ENCODE results near the gene GHRHR.

The GHRHR gene

DNA sequence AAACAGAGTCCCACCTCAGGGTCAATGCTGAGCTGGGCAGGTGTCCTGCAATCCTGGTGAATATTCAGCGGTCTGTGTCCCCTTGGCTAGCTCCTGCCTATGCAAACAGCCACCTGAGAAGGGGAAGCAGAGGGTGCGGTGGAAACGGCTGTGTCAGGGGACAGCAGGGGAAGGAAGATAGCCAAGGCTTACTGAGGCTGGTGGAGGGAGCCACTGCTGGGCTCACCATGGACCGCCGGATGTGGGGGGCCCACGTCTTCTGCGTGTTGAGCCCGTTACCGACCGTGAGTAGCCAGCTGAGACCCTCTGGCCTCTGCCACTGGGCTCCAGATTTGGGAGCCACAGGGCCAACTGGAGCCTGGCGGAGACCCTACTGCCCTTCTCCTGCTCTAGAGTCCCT lies at the start of gene GHRHR:
GHRHR (plus strand) TSS at position 112 of the 400 bp plus-strand sequence; CDS start at position 228, 116 bp downstream.
- no peaks in the 10 kb centered on the region for H3K36me3 Mint-ChIP-seq
- DNase-seq (no peak), ATAC-seq (replicated peaks) (peak in 1 of 2 donors; percentile 17)
- H3K4me3 Mint-ChIP-seq = no peak within 1 kb of the TSS
- H3K4me1 Mint-ChIP-seq = peaks cover 6 to 11% of the 10 kb centered on the region in 2 donors
- no peak within 1 kb of the TSS for H3K27ac Mint-ChIP-seq
- H3K9me3 Mint-ChIP-seq = no peaks in the 10 kb centered on the region
- H3K27me3 Mint-ChIP-seq = peaks cover 4 to 20% of the 10 kb centered on the region in 2 donors

- peak in 1 of 2 donors; percentile 33 for ATAC-seq (replicated peaks)
- H3K9me3 Mint-ChIP-seq = no peaks in the 10 kb centered on the region
These were observed 49.2 kb upstream of the GHRHR start for GRCh38 chr7:30914596-30914995.

DNA sequence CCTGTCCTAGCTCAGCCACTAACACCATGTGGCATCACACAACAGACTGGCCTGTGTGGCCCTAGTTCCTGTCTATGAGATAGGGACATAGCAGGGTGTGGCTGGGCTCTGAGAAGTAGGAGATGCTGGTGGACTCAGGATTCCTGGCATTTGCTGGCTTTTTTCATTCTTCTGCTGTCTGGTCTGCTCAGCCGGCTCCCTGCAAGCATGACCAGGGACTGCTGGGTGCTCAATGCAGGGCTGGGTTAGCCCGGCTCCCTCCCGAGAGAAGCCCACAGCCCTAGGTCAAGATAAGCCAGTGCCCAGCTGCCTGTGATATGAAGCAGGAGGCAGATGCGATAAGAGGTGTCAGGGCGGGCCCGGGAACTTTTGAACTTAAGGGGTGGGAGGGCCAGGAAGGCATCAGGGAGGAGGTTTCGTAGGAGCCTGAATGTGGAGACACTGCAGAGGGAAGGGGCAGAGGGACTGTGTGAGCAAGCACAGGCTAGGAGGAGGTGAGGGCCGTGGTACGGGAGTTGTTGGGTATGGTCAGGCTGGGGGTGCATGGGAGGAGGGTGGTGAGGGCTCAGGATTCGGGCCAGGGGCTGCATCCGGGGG lies 48.6 kb upstream of the GHRHR start:
- DNase-seq (no peak), ATAC-seq (replicated peaks) (peak in 1 of 2 donors; percentile 16)
- peaks cover 0 to 3% of the 10 kb centered on the region in 2 donors for H3K4me1 Mint-ChIP-seq

More at GRCh38 chr7:30914596-30914995, 49.2 kb upstream of the GHRHR start:
- Mint-ChIP-seq H3K36me3 (no peaks in the 10 kb centered on the region), H3K4me1 (peaks cover 0 to 3% of the 10 kb centered on the region in 2 donors), H3K27me3 (peaks cover 0 to 4% of the 10 kb centered on the region in 2 donors), H3K27ac (peak overlapping the region; percentile 26), H3K4me3 (no peak overlapping the region)
- DNase-seq = no peak

GRCh38 chr7:30915751-30916150 lies 48.0 kb upstream of the GHRHR start:
- Mint-ChIP-seq H3K27ac (no peak overlapping the region), H3K4me3 (no peak overlapping the region), H3K4me1 (peaks cover 0 to under 1% of the 10 kb centered on the region in 2 donors), H3K9me3 (no peaks in the 10 kb centered on the region), H3K36me3 (no peaks in the 10 kb centered on the region), H3K27me3 (peaks cover 0 to under 1% of the 10 kb centered on the region in 2 donors)
- DNase-seq = no peak
- no peak for ATAC-seq (replicated peaks)

More for the DNA sequence above, 48.6 kb upstream of the GHRHR start:
- Mint-ChIP-seq H3K36me3 (no peaks in the 10 kb centered on the region), H3K27ac (no peak overlapping the region), H3K27me3 (peaks cover 0 to 4% of the 10 kb centered on the region in 2 donors), H3K9me3 (no peaks in the 10 kb centered on the region), H3K4me3 (no peak overlapping the region)

GRCh38 chr7:30916255-30916654 lies 47.5 kb upstream of the GHRHR start:
- H3K36me3 Mint-ChIP-seq = no peaks in the 10 kb centered on the region
- no peaks in the 10 kb centered on the region for H3K27me3 Mint-ChIP-seq
- H3K27ac Mint-ChIP-seq = no peak overlapping the region
- no peaks in the 10 kb centered on the region for H3K4me1 Mint-ChIP-seq
- ATAC-seq (replicated peaks) (no peak), DNase-seq (no peak)
- H3K9me3 Mint-ChIP-seq = no peaks in the 10 kb centered on the region
- H3K4me3 Mint-ChIP-seq = no peak overlapping the region

GRCh38 chr7:30916767-30917166 lies 47.0 kb upstream of the GHRHR start:
- Mint-ChIP-seq H3K27me3 (no peaks in the 10 kb centered on the region), H3K27ac (no peak overlapping the region), H3K4me3 (no peak overlapping the region), H3K36me3 (no peaks in the 10 kb centered on the region), H3K9me3 (no peaks in the 10 kb centered on the region), H3K4me1 (no peaks in the 10 kb centered on the region)
- ATAC-seq (replicated peaks) = no peak
- DNase-seq = no peak

- no peaks in the 10 kb centered on the region for H3K27me3 Mint-ChIP-seq
- no peaks in the 10 kb centered on the region for H3K4me1 Mint-ChIP-seq
These were observed 46.4 kb upstream of the GHRHR start for GRCh38 chr7:30917216-30917893.

DNA sequence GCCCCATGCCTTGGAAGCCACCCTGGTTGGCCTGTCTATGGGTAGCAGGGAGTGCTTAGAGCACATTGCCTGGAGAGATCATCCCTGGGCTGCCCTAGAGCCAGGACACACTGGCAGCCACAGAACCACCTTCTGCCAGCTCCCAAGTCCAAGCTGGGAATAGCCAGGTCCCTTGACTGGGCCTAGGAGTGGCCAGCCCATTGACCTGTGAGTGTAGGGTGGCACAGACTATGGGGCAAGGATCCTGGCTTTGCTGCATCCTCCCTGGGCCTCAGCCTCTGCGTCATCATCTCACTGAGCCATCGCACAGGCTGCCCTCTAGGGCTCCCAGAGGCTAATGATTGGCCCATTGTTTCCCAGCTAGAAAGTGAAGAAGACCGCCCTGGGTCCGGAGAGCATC lies 45.1 kb upstream of the GHRHR start:
- Mint-ChIP-seq H3K4me3 (no peak overlapping the region), H3K4me1 (no peaks in the 10 kb centered on the region), H3K27ac (no peak overlapping the region), H3K9me3 (no peaks in the 10 kb centered on the region), H3K27me3 (no peaks in the 10 kb centered on the region), H3K36me3 (no peaks in the 10 kb centered on the region)
- ATAC-seq (replicated peaks) (peak in 1 of 2 donors; percentile 13), DNase-seq (no peak)

More at GRCh38 chr7:30917216-30917893, 46.4 kb upstream of the GHRHR start:
- no peak for DNase-seq
- no peak for ATAC-seq (replicated peaks)
- Mint-ChIP-seq H3K4me3 (no peak overlapping the region), H3K27ac (no peak overlapping the region), H3K9me3 (no peaks in the 10 kb centered on the region), H3K36me3 (no peaks in the 10 kb centered on the region)

DNA sequence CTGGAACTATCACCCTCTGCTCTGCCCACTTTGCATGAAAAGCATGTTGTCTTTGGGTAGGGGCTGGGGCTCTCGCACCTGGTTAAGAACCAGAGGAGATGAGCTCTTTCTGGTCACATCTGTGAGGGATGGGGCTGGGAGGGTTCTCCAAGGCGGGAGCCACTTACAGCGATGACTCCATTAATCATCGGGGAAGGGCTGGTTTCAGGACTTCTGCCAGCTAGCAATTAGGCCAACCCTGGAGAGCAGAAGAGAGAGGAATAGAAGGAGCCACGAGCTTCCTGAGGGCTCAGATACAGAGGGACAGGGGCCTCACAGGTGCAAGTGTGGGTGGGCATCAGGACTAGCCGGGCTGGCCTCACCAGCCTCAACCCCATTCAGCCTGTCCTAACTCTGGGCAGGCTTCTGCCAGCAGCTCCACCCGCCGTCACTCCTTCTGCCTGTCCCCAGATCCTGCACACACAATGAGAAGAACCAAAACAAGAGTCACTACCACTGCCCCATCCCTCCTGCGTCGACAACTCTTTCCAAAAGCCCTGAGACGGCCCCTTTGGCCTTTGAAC lies 43.7 kb upstream of the GHRHR start:
- Mint-ChIP-seq H3K27me3 (no peaks in the 10 kb centered on the region), H3K4me3 (no peak overlapping the region), H3K9me3 (no peaks in the 10 kb centered on the region), H3K36me3 (no peaks in the 10 kb centered on the region), H3K27ac (no peak overlapping the region), H3K4me1 (no peaks in the 10 kb centered on the region)
- DNase-seq (no peak), ATAC-seq (replicated peaks) (no peak)

DNA sequence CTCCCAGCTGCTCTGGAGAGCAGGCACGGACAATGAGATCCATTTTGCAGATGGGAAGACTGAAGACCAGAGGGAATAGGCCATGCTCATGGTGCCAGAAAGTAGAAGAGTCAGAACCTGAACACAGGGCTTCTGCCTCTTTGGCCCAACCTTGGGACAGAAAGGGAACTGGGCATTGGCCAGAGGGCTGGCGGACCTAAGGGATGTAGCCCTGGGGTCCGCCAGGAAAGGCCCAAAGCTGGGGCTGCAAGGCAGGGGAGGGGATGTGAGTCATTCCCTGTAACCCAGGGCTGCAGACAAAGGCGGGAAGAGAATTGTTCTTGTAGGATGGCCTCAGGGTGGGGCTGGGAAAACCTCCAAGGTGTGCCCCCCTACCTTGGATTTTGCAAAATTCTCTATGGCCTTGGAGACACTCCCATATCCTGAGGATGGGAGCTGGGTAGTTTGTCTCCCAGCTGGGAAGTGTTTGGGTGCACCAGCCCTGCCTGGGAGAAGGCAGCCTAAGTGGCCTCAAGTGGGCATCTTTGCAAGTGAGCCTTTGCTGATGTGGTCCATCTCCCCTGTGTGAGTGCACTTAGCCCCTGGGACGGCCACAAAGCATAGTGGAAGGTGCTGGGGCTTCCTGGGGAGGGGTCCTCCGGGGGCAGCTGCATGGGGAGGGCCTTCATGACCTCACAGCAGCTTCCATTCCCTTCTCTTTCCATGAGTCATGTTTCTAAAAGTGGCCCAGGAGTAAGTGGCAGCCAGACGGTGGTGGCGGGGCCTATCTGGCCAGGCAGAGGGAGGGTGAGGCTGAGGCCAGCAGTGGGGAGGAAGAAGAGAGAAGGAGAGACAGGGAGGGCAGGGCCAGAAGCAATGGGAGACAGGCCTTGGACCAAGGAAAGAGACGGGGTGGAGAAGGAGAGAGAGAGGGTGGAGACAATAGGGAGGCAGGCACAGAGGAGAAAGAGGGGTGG lies 42.9 kb upstream of the GHRHR start:
- Mint-ChIP-seq H3K27me3 (no peaks in the 10 kb centered on the region), H3K27ac (no peak overlapping the region)
- no peak for DNase-seq

GRCh38 chr7:30921540-30922401 lies 42.0 kb upstream of the GHRHR start:
- Mint-ChIP-seq H3K36me3 (no peaks in the 10 kb centered on the region), H3K4me3 (no peak overlapping the region), H3K27me3 (no peaks in the 10 kb centered on the region), H3K27ac (no peak overlapping the region), H3K9me3 (peaks cover 0 to 4% of the 10 kb centered on the region in 2 donors), H3K4me1 (no peaks in the 10 kb centered on the region)
- ATAC-seq (replicated peaks) = no peak
- DNase-seq = no peak

More for the DNA sequence above, 42.9 kb upstream of the GHRHR start:
- Mint-ChIP-seq H3K4me3 (no peak overlapping the region), H3K9me3 (no peaks in the 10 kb centered on the region), H3K4me1 (no peaks in the 10 kb centered on the region), H3K36me3 (no peaks in the 10 kb centered on the region)
- no peak for ATAC-seq (replicated peaks)

- Mint-ChIP-seq H3K27ac (no peak overlapping the region), H3K4me1 (no peaks in the 10 kb centered on the region), H3K9me3 (peaks cover 0 to 9% of the 10 kb centered on the region in 2 donors), H3K36me3 (no peaks in the 10 kb centered on the region), H3K27me3 (no peaks in the 10 kb centered on the region), H3K4me3 (no peak overlapping the region)
- no peak for ATAC-seq (replicated peaks)
- DNase-seq = no peak
These were observed 41.2 kb upstream of the GHRHR start for GRCh38 chr7:30922596-30922995.

DNA sequence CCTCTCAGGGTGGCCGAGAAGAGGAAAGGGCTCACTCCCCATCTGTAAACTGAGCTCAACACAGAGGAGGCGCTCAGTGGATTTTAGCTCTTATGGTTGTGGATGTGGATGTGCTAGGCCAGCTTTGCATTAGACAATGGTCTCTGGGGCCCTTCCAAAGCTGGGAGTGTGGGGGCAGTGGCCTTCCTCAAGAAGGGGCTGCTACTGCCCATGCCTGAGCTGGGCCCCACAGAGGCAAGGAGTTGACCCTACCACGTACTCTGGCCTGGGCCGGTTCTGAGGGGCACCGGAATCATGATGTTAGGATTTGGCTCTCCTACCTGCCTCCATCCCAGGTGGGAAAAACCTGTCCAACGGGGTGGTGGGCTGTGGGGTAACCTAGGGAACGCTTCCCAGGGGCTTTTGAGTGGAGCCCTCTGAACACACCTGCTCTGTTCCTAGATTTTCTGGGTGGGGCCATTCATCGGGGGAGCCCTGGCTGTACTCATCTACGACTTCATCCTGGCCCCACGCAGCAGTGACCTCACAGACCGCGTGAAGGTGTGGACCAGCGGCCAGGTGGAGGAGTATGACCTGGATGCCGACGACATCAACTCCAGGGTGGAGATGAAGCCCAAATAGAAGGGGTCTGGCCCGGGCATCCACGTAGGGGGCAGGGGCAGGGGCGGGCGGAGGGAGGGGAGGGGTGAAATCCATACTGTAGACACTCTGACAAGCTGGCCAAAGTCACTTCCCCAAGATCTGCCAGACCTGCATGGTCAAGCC lies 40.6 kb upstream of the GHRHR start:
- Mint-ChIP-seq H3K27me3 (no peaks in the 10 kb centered on the region), H3K9me3 (peaks cover 0 to 12% of the 10 kb centered on the region in 2 donors), H3K27ac (no peak overlapping the region), H3K4me3 (no peak overlapping the region), H3K36me3 (no peaks in the 10 kb centered on the region), H3K4me1 (no peaks in the 10 kb centered on the region)
- no peak for DNase-seq
- no peak for ATAC-seq (replicated peaks)

All from stimulated activated naive B cell treated with anti-CD40 and anti-IgM and Interleukin-4, amounts not matched to agents 10 μg/mL and 1 μg/mL and 100 μg/mL, for 72 hours (primary cell).